H7 (cell line): Measurements from ENCODE around the gene RREB1. TPM values are rescaled to one million over a fixed set of nuclear protein-coding genes. Genes with fewer than 3 reads are reported as not detected.
A peak's percentile ranks its signal among the peaks of the same experiment; 100 is the strongest.

Source experiments
- DNase-seq: peaks from one replicate; pipeline ENCODE4 v3.0.0; 2012
- H3K27me3 ChIP-seq: 2 replicates; pipeline ENCODE4 v1.6.0; 2011; ENCODE audit warnings: mild to moderate bottlenecking, low read length; ENCODE audit not compliant: control insufficient read depth, insufficient read depth
- H3K36me3 ChIP-seq: replicated peaks from 2 replicates; pipeline ENCODE4 v1.5.1; 2011; ENCODE audit warnings: low read length; ENCODE audit not compliant: control insufficient read depth, insufficient read depth
- H3K4me3 ChIP-seq: 2 replicates; pipeline ENCODE4 v1.5.1; 2011; ENCODE audit warnings: low read depth, mild to moderate bottlenecking, control low read depth, low read length, moderate library complexity; ENCODE audit not compliant: insufficient read depth
- total RNA-seq: library from RNA; depleted of rRNA; stranded (reverse); fragments of >200 nt; shearing (Covaris generic); gene quantifications from 2 replicates; pipeline ENCODE4 v1.2.3, GENCODE V29; 2014

RREB1 gene
- total RNA-seq, 1 experiment from 2014 or later, result 24.2 TPM

DNA sequence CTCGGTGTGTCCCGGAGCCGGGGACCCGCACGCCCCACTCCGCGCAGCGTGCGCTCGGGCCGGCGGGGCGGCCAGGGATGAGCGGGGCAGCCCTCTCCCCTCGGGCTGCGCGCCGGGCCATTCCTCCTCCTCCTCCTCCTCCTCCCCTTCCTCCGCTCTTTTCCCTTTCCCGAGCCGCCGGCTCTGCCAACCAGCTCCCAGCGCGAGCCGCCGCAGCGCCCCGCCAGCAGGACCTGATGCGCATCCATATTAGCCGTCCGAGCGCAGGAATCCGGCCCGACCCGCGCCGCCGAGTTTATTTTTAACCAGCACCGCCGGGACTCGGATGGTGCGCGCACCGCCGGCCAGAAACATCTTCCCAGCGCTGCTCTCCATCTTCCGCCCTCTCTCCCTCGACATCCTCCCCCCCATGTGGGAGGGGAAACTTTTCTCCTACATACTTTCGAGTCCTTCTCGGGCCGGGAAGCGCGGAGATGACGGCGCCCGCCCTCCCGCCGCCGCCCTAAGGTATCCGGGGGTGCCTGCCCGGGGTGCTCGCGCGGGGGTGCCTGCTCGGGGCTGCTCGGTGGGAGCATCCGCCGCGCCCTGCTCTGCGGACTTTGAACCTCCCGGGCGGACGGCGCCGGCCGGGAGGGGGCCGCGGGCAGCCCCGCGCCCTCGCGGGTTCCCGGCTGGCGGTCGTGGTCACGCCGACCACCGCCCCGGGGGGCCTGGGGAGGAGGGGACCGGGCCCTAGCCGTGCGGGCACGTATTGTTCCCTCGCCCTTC is 619 bp downstream of the RREB1 start:
- Histone ChIP-seq H3K27me3 (peaks cover 2% of the 10 kb centered on the region; the same call in 1 of the 2 replicates), H3K36me3 (no peaks in the 10 kb centered on the region), H3K4me3 (peak overlapping the region; percentile 90)
- DNase-seq, result peak; percentile 81

DNA sequence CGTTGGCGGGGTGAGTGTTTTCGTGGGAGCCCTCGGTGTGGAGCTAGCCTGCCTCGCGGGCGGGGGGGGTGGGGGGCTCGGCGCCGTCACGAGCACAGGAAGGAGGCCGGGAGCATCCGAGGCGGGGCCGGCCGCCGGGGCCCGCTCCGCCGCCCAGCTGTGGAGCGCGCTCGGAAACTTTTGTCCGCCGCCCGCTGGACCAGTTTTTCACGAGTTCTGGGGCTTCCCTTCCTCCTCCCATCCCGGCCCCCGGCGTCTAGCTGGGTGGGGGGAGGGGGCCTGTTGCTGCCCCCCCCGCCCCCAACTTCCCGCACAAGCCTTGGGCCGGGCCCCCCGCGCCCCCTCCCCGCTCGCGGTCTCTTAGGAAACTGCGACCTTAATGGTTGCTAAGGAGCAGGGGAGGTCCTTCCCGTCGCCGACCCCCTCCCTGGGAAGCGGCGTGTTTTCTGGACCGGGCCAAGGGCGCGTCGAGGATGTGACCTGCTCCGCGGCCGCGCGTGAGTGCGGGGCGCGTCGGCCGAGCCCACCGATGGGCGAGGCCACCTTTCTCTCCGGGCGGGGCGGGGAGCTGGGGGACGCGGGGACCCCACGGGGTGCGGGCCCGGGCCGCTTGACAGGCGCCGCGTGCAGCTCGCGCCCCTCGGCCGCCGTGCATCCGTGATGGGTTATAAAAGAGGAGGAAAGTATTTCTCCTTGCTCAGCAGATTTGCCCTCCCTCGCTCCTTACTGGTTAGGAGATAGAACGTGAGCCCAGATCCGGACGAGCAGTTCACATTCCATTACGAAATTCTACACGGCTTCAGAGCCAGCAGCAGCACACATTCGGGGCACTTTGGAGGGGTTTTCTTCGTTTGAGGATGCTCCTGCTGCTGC is 1.4 kb downstream of the RREB1 start:
- peaks cover 2% of the 10 kb centered on the region; the same call in 1 of the 2 replicates for H3K27me3 ChIP-seq
- DNase-seq, result peak; percentile 73
- H3K4me3 ChIP-seq, result peak overlapping the region; percentile 90
- H3K36me3 ChIP-seq, result no peaks in the 10 kb centered on the region

DNA sequence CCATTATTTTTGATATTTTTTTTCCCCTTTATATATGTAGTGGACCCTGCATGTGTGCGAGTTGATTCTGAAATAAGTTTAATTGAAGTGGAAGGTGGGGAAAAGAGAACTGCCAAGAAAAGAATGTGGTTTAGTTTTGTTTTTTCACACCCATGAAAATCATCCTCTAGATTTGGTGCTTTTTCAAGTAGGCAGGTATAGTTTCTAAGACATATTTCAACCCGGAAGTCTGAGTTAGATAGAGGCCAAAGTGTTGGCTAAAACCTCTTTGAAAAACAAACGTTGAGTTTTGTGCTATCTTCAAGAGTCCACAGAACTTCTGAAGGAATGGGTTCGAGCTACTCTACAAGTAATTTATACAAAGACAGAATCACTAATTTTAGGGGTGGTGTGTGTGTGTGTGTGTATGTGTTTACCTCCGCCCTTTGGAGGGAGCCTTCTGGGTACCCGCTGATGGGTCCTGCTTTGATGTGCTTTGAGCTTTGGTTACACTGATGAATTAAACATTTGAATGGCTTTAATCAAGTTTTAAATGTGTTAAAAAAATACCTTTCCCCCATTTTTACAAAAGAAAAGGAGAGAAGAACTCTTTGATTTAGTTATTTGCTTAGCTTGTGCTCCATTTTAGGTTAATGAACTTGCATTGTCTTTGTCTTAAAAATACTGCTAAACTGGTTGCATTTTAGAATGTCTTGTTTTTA is 2.5 kb downstream of the RREB1 start:
- H3K27me3 ChIP-seq, result peaks cover 2% of the 10 kb centered on the region; the same call in 1 of the 2 replicates
- DNase-seq, result no peak
- no peaks in the 10 kb centered on the region for H3K36me3 ChIP-seq
- no peak overlapping the region for H3K4me3 ChIP-seq

DNA sequence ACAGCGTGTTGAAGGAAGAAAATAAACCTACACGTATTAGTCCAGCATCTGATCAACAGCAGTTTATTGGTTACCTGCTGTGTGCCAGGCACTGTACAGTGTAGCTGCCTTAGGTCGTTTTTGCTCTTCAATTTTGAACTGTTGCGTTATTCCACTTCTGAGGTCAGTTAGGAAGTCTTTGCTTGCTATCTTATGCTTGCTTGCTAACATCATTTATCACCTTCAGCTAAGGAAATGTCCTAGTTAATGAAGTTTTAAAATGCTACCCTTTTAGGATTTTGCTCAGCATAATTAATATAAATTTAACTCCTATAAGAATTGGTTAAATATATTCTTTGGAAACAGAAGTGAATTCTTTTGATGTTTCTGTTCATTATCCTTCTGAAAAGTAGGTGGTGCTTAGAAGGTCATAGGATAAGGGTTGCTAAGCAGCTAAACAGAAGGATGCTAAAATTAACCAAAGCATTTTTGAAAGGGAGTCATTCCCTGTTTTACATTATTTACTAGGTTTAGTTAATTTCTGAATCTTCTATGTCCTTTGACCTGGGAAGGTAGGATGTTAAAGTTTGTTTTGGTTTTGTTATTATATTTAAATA is 3.4 kb downstream of the RREB1 start:
- Histone ChIP-seq H3K27me3 (peaks cover 2% of the 10 kb centered on the region; the same call in 1 of the 2 replicates), H3K36me3 (no peaks in the 10 kb centered on the region), H3K4me3 (no peak overlapping the region)
- DNase-seq, result no peak

DNA sequence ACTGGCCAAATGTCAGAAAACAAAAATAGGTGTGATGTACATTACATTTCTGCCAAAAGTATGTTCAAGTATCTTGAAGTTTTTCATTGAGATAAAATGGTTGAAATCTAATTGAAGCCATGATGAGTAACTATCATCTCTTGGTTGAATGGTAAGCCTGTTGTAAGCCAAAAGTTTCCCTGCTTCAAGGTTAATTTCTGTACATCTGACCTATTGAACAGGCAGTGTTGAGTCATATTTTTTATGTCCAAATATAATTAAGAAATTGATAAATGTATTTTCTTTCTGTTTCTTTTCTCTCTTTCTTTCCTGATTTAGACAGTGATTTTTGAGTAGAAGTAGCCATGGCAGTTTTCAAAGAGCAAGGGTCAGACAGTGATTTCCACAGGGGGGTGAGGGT is 4.4 kb downstream of the RREB1 start:
- no peaks in the 10 kb centered on the region for H3K36me3 ChIP-seq
- no peak for DNase-seq
- peaks cover 2% of the 10 kb centered on the region; the same call in 1 of the 2 replicates for H3K27me3 ChIP-seq
- H3K4me3 ChIP-seq, result no peak overlapping the region

DNA sequence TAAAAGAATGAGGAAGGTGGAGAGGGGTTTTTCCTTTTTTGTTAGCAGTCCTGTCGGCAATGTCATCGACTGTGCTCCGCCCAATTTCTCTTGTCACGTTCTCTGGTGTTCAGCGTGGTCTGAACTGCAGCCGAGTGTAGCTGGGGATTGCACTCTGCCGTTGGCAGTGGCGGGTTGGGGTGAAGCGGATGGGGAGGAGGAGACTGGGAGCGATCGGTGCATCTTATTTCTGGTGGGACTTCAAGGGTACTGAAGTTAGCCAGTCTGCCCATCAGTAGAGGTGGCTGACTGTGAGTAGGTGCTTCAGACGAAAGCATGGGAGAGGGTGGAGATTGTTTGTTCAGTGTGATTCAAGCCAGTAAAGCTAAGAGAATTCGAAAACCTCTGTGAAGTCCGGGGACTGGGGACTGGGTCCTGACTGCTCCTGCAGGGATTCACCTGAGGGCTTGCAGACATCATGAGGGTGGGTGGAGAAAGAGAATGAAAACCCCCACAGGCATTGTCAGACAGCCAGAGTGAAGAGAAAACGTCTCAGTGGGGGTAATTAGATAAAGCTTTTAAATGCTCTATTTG is 5.1 kb downstream of the RREB1 start:
- no peak overlapping the region for H3K4me3 ChIP-seq
- H3K27me3 ChIP-seq, result peaks cover 2% of the 10 kb centered on the region; the same call in 1 of the 2 replicates
- no peak for DNase-seq
- no peaks in the 10 kb centered on the region for H3K36me3 ChIP-seq

DNA sequence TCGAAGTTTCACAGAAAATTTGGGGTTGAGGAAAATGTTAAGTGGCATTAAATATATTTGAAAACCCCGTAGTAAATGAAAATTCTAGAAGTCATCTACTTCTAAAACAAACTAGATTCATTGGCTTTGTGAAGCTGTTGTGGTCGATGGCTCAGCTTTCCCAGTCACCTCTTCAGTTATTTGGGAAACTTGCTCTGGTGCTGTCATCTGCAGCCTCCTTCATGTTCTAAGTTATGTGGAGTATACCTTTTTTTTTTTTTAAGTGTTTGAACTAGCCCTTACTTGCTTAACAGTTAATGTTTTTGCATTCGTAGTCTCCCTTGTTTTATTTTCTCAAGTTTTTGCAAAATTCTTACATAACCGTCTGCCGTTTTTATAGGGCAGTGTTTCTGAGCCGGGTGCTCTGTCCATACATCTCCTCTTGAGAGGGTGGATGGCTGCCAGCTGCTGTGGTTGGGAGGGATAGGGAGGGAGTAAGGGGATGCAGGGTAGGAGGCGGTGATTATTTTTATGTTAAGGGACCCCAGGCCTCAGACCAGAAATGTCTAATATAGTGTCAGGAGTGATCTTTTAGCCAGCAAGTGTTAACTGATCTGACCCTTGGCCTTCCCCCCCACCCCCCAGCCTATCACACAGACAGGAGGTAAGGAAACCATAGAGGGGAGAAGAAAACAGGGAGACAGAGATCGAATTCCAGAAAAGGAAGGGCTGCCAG is 7.1 kb downstream of the RREB1 start:
- Histone ChIP-seq H3K27me3 (peaks cover 2% of the 10 kb centered on the region; the same call in 1 of the 2 replicates), H3K36me3 (no peaks in the 10 kb centered on the region), H3K4me3 (no peak overlapping the region)
- DNase-seq, result no peak

DNA sequence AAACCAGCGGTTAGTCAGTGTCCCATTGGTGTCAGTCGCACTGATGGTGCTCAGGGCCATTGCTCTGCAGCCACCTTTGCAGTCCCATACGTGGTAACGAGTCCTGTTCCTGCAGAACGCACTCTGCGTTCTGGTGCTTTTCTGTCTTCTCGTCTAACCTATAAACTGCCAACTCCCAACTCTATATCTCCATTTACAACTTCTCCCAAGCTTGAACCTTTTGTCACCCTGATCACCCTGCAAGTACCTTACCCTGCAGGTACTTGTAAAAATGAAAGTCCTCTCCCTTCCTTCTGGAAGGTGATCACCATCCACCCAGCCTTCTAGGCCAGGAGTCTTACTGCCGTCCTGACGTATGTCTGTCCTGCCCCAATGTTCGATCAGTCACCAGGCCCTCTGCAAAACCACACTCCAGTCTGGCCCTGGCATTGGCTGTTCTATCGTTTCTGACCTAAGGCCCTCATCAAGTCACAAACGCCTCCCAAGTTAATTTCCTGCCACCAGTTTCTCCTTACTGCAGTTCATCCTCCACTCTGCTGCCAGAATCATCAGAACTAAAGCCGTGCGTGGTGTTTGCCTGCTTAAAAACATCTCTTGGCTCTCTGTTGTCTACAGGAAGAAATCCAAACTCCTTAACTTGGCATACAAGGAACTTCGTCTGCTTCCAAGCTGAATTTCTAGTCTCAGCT is 7.9 kb downstream of the RREB1 start:
- H3K4me3 ChIP-seq, result no peak overlapping the region
- H3K36me3 ChIP-seq, result no peaks in the 10 kb centered on the region
- no peak for DNase-seq
- peaks cover 2% of the 10 kb centered on the region; the same call in 1 of the 2 replicates for H3K27me3 ChIP-seq

DNA sequence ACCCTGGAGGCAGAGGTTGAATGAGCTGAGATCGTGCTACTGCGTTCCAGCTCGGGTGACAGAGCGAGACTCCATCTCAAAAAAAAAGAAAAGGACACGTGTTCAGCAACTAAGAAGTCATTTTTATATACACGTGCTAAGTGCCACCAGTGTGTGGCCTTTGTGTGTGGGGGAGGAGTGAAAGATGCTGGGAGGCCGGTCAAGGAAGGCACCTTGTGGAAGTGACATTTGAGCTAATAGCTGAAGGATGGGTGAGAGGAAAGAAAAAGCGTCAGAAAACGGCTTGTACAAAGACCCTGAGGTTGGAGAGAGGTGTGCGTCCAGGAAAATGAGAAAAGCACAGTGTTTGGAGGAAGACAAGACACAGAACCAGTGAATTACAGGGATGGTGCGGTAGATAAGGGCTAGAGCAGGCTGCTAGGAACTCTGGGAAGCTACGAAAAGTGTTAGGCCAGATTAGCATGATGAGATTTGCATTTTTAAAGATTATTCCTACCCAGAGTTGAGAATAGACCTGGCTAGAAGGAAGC is 11.6 kb downstream of the RREB1 start:
- DNase-seq, result no peak
- H3K36me3 ChIP-seq, result no peaks in the 10 kb centered on the region
- no peak overlapping the region for H3K4me3 ChIP-seq
- no peaks in the 10 kb centered on the region for H3K27me3 ChIP-seq

DNA sequence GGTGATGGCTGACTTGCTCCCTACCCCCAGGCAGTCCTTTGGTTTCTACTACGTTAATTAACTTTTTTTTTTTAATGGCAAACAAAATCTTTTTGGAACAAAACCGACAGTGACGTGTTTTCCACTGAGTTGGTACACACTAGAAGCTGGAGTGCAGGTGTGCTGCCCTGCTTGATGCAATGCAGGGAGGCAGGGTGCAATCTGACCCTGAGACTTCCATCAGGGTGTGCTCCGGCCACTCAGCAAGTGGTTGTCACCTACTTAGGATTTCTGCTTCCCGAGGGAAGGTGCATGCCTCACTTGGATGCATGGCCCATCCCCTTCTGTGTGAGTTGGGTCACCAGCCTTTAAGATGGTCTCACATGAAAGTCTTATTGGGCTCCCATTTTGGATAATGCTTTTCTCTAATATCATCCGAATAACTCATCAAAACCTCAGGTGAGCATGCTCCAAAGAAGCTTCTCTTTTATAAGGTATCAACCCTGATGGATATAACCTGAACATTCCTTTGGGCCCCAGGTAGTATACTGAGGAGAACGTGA is 14.0 kb downstream of the RREB1 start:
- DNase-seq, result no peak
- no peak overlapping the region for H3K4me3 ChIP-seq
- no peaks in the 10 kb centered on the region for H3K36me3 ChIP-seq
- no peaks in the 10 kb centered on the region for H3K27me3 ChIP-seq

DNA sequence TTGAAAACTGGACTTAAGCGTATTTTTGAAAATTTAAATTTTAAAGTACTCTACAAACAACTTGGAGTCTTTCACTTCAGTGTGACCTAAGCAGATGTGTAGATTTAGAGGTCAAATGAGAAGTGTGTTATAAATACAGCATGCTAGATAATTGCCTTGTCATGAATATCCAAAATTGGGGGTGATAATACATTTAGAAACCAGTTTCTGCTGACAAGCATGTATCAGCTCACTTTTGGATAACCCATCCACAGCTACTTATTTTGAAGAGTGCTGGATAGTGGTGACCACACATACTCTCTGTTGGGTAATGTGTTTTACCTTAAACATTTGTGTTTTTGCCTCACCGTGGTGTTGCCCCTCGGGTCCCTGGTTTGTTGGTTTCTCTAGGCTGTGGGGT is 14.9 kb downstream of the RREB1 start:
- H3K27me3 ChIP-seq, result no peaks in the 10 kb centered on the region
- no peak overlapping the region for H3K4me3 ChIP-seq
- no peak for DNase-seq
- H3K36me3 ChIP-seq, result no peaks in the 10 kb centered on the region

DNA sequence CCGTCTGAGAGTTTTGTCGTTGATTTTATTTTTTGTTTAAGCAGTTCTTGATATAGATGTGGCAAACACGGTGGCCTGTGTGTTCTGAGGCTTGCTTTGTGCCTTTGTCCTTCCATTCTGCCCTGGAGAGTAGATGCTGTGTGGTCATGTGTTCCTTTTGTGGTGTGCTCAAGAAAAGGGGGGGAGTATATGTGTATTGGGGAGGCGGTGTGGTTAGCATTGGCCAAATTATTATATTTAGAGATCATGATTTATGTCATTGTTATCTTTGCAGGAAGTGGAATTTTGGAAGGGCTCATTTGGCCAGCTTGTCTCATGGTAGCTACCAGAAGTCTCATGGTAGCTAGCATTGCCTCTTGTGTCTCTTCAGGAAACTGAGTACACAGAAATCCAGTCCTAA is 16.4 kb downstream of the RREB1 start:
- H3K27me3 ChIP-seq, result no peaks in the 10 kb centered on the region
- no peak overlapping the region for H3K4me3 ChIP-seq
- no peaks in the 10 kb centered on the region for H3K36me3 ChIP-seq
- no peak for DNase-seq

DNA sequence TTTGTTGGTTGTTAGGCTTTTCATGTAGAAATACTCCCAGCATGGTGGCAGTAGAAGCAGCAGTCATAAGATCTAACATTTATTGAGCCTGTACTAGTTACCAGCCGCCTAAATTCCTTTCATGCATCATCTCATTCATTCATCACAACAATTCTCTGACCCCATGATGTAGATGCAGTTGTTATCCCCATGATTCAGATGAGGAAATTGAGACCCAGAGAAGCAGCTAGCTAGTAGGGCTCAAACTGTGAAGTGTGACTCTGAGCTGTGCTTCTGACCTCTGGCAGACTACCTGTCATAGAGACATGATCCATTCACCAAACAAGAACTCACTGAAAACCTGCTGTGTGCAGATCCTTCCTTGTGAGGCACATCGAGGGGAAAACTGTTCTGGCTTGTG is 16.9 kb downstream of the RREB1 start:
- no peak for DNase-seq
- no peaks in the 10 kb centered on the region for H3K27me3 ChIP-seq
- H3K4me3 ChIP-seq, result no peak overlapping the region
- no peaks in the 10 kb centered on the region for H3K36me3 ChIP-seq
